Liver (tissue), 9 donors: ENCODE results near the gene QSOX1. TPM values are rescaled to one million over a fixed set of nuclear protein-coding genes. Genes with fewer than 3 reads are reported as not detected.
"Not testable (repeated sequence)": the region's sequence is repeated elsewhere in the genome, so short reads cannot be mapped to it uniquely, and the experiment has no call there.

Source experiments
- DNase-seq: peaks from one replicate; pipeline ENCODE4 v3.0.0-alpha.2; 2017; ENCODE audit warnings: low spot score
- H3K27ac ChIP-seq, 2 donors: one replicate each; pipeline ENCODE4 v1.7.0; 2013; ENCODE audit warnings: inconsistent platforms in 2 of 2, low read length in 2 of 2, control low read depth in 1 of 2, low read depth in 1 of 2, mild to moderate bottlenecking in 1 of 2
- H3K27me3 ChIP-seq, 4 donors: one replicate each; pipeline versions ENCODE4 v1.6.1 to v1.7.0; 2013; ENCODE audit warnings: low read length in 3 of 4, inconsistent platforms in 1 of 4, mild to moderate bottlenecking in 1 of 4, moderate library complexity in 1 of 4; ENCODE audit not compliant: control insufficient read depth in 4 of 4, insufficient read depth in 4 of 4
- H3K36me3 ChIP-seq, 4 donors: one replicate each; pipeline versions ENCODE4 v1.6.1 to v1.7.0; 2013; ENCODE audit warnings: low read length in 3 of 4, mild to moderate bottlenecking in 3 of 4, low read depth in 1 of 4, moderate library complexity in 1 of 4; ENCODE audit not compliant: control insufficient read depth in 4 of 4, insufficient read depth in 3 of 4
- H3K4me1 ChIP-seq, 4 donors: one replicate each; pipeline versions ENCODE4 v1.6.1 to v1.7.0; 2013; ENCODE audit warnings: low read length in 3 of 4, mild to moderate bottlenecking in 3 of 4, moderate library complexity in 1 of 4; ENCODE audit not compliant: control insufficient read depth in 4 of 4, insufficient read depth in 4 of 4
- H3K4me3 ChIP-seq, 3 donors: one replicate each; pipeline versions ENCODE4 v1.6.1 to v1.7.0; 2013; ENCODE audit warnings: low read length in 3 of 3, control low read depth in 1 of 3, low read depth in 1 of 3, mild to moderate bottlenecking in 1 of 3
- H3K9ac ChIP-seq, 2 donors: one replicate each; pipeline ENCODE4 v1.7.0; 2013; ENCODE audit warnings: low read length in 2 of 2, mild to moderate bottlenecking in 2 of 2, moderate library complexity in 2 of 2, control low read depth in 1 of 2, low read depth in 1 of 2
- H3K9me3 ChIP-seq, 4 donors: one replicate each; pipeline versions ENCODE4 v1.6.1 to v1.7.0; 2013; ENCODE audit warnings: low read length in 3 of 4; ENCODE audit not compliant: control insufficient read depth in 4 of 4
- CTCF ChIP-seq: fragments of 150-350 bp; IDR thresholded peaks from 2 replicates; pipeline ENCODE4 v1.5.1; 2017; ENCODE audit warnings: improper control_type of control experiment, low read depth, low read length; ENCODE audit not compliant: missing input control
- EGR1 ChIP-seq, 2 donors: IDR thresholded peaks; 2 replicates each; pipeline ENCODE4 v1.6.1; 2016 to 2018; ENCODE audit warnings: antibody characterized with exemption in 2 of 2, low read depth in 2 of 2
- FOXA1 ChIP-seq: IDR thresholded peaks from 2 replicates; pipeline ENCODE4 v1.6.1; 2016; ENCODE audit warnings: antibody characterized with exemption
- FOXA2 ChIP-seq: IDR thresholded peaks from 2 replicates; pipeline ENCODE4 v1.6.1; 2016; ENCODE audit warnings: antibody characterized with exemption
- HNF4A ChIP-seq, 2 donors: conservative IDR thresholded peaks; 2 replicates each; pipeline ENCODE4 v1.6.1; 2016; ENCODE audit warnings: antibody characterized with exemption in 2 of 2, mild to moderate bottlenecking in 2 of 2
- HNF4G ChIP-seq: IDR thresholded peaks from 2 replicates; pipeline ENCODE4 v1.6.1; 2016; ENCODE audit warnings: antibody characterized with exemption
- JUND ChIP-seq, 2 donors: IDR thresholded peaks; 2 replicates each; pipeline ENCODE4 v1.6.1; 2016; ENCODE audit warnings: antibody characterized with exemption in 2 of 2
- RXRA ChIP-seq, 2 donors: IDR thresholded peaks; 2 replicates each; pipeline ENCODE4 v1.6.1; 2017 to 2018; ENCODE audit warnings: antibody characterized with exemption in 2 of 2, mild to moderate bottlenecking in 1 of 2
- SP1 ChIP-seq: IDR thresholded peaks from 2 replicates; pipeline ENCODE4 v1.6.1; 2018; ENCODE audit warnings: antibody characterized with exemption, mild to moderate bottlenecking
- YY1 ChIP-seq: IDR thresholded peaks from 2 replicates; pipeline ENCODE4 v1.6.1; 2016; ENCODE audit warnings: antibody characterized with exemption, mild to moderate bottlenecking
- WGBS: extraction: QIAGEN DNeasy Blood & Tissue Kit; methylation state at CpG from one replicate; pipeline ENCODE4 v1.1.7; 2013; 5-methylcytosine and 5-hydroxymethylcytosine counted together
- polyA plus RNA-seq, 2 donors: library from polyadenylated mRNA; stranded (reverse) in 1 of 2; unstranded in 1 of 2; fragments of 200-250 nt in 1 of 2; fragments of >200 nt in 1 of 2; fragmentation: Nextera tagmentation in 1 of 2; extraction: Ambion mirVana in 1 of 2; gene quantifications; one replicate each; pipeline versions ENCODE4 v1.2.1 to v1.2.3, GENCODE V29; 2013 to 2015
- total RNA-seq, 2 donors: library from RNA; depleted of rRNA; stranded (reverse); fragments of >200 nt; gene quantifications; one replicate each; pipeline ENCODE4 v1.2.3, GENCODE V29; 2014
- TF ChIP-seq, protein P1 (sequence below): IDR thresholded peaks from 2 replicates; pipeline ENCODE4 v1.6.1; 2016; ENCODE audit warnings: antibody characterized with exemption
- TF ChIP-seq, protein P2 (sequence below): IDR thresholded peaks from 2 replicates; pipeline ENCODE4 v1.6.1; 2016; ENCODE audit warnings: antibody characterized with exemption, mild to moderate bottlenecking
- TF ChIP-seq, protein P3 (sequence below): IDR thresholded peaks from 2 replicates; pipeline ENCODE4 v1.6.1; 2016; ENCODE audit warnings: antibody characterized with exemption
- donor health status: healthy.
- donor health status: healthy.
- donor health status: healthy.
- donor health status: healthy.
- donor health status: healthy.

Gene QSOX1
- total and polyA plus RNA-seq, 4 donors, result 14.3 to 49.2 (median 38.1) TPM

DNA sequence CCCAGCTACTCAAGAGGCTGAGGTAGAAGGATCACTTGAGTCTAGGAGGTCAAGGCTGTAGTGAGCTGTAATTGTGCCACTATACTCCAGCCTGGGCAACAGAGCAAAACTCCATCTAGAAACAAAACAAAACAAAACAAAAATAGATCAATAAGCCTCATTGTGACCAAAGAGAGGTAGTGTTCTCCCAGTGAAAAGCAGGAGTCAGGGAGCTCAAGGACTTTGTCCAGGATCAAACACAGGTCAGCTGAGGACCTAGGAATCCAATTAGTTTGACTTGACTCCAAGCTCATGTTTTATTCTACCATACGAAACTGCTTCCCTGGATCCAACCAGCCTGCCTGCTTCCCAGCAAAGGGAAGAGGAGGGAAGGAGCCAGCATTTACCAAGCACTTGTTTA is 21.5 kb upstream of the QSOX1 start:
- Histone ChIP-seq H3K27ac (no peak overlapping the region), H3K9ac (no peak overlapping the region), H3K27me3 (peaks cover 0 to 2% (median 0%) of the 10 kb centered on the region in 4 donors), H3K36me3 (no peaks in the 10 kb centered on the region), H3K4me1 (peaks cover 0 to 6% (median 3%) of the 10 kb centered on the region in 4 donors), H3K4me3 (no peak overlapping the region), H3K9me3 (no peaks in the 10 kb centered on the region)
- WGBS, result 36% methylated on average over 1 of the region's 1 CpG
- DNase-seq, result no peak
- no peak for TF ChIP-seq JUND (IDR thresholded peaks at IDR 0.05)
- peak; percentile 58 for TF ChIP-seq HNF4G
- TF ChIP-seq SP1, result peak; percentile 69
- no peak for TF ChIP-seq YY1
- TF ChIP-seq, protein P1, sequence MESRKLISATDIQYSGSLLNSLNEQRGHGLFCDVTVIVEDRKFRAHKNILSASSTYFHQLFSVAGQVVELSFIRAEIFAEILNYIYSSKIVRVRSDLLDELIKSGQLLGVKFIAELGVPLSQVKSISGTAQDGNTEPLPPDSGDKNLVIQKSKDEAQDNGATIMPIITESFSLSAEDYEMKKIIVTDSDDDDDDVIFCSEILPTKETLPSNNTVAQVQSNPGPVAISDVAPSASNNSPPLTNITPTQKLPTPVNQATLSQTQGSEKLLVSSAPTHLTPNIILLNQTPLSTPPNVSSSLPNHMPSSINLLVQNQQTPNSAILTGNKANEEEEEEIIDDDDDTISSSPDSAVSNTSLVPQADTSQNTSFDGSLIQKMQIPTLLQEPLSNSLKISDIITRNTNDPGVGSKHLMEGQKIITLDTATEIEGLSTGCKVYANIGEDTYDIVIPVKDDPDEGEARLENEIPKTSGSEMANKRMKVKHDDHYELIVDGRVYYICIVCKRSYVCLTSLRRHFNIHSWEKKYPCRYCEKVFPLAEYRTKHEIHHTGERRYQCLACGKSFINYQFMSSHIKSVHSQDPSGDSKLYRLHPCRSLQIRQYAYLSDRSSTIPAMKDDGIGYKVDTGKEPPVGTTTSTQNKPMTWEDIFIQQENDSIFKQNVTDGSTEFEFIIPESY, result no peak
- TF ChIP-seq HNF4A (conservative IDR thresholded peaks at IDR 0.05), result peak; percentile 78 to 88
- TF ChIP-seq RXRA (IDR thresholded peaks at IDR 0.05), result peak; percentile 71 to 89
- no peak for TF ChIP-seq FOXA1

- not testable (repeated sequence) for H3K36me3 ChIP-seq
Measured at GRCh38 chr1:180133688-180134087, 21.0 kb upstream of the QSOX1 start.

DNA sequence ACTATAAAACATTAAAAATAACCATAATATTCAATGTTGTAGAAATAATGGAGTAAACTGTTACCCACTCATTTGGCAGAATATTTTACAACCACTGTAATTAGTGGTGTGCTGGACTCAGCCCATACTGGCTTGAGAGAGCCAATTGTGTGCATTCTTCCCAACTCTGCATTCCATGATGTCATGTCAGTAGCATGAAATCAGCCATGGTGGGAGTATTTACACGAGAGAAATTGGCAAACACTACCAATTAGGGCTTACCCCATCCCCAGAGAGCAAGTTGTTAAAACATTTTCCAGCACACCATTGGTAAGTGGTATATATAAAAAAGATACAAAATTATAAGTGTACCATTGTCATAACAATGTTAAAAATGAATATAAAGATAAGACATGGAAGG is 19.1 kb upstream of the QSOX1 start:
- peaks cover 0 to 6% (median 0%) of the 10 kb centered on the region in 4 donors for H3K27me3 ChIP-seq
- TF ChIP-seq, protein P2, sequence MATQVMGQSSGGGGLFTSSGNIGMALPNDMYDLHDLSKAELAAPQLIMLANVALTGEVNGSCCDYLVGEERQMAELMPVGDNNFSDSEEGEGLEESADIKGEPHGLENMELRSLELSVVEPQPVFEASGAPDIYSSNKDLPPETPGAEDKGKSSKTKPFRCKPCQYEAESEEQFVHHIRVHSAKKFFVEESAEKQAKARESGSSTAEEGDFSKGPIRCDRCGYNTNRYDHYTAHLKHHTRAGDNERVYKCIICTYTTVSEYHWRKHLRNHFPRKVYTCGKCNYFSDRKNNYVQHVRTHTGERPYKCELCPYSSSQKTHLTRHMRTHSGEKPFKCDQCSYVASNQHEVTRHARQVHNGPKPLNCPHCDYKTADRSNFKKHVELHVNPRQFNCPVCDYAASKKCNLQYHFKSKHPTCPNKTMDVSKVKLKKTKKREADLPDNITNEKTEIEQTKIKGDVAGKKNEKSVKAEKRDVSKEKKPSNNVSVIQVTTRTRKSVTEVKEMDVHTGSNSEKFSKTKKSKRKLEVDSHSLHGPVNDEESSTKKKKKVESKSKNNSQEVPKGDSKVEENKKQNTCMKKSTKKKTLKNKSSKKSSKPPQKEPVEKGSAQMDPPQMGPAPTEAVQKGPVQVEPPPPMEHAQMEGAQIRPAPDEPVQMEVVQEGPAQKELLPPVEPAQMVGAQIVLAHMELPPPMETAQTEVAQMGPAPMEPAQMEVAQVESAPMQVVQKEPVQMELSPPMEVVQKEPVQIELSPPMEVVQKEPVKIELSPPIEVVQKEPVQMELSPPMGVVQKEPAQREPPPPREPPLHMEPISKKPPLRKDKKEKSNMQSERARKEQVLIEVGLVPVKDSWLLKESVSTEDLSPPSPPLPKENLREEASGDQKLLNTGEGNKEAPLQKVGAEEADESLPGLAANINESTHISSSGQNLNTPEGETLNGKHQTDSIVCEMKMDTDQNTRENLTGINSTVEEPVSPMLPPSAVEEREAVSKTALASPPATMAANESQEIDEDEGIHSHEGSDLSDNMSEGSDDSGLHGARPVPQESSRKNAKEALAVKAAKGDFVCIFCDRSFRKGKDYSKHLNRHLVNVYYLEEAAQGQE, result no peak
- no peak for TF ChIP-seq FOXA2
- TF ChIP-seq CTCF, result no peak
- TF ChIP-seq, protein P3, sequence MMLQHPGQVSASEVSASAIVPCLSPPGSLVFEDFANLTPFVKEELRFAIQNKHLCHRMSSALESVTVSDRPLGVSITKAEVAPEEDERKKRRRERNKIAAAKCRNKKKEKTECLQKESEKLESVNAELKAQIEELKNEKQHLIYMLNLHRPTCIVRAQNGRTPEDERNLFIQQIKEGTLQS, result no peak
- TF ChIP-seq RXRA (IDR thresholded peaks at IDR 0.05), result no peak
- no peak for TF ChIP-seq SP1
- no peak for TF ChIP-seq JUND (IDR thresholded peaks at IDR 0.05)
- TF ChIP-seq EGR1 (IDR thresholded peaks at IDR 0.05; ENCODE audit: low read depth in 2 of 2), result no peak
- TF ChIP-seq HNF4A (conservative IDR thresholded peaks at IDR 0.05), result no peak
- H3K4me1 ChIP-seq, result peaks cover 0 to 6% (median 3%) of the 10 kb centered on the region in 4 donors
- 56% methylated on average over 1 of the region's 1 CpG for WGBS
- no peak for DNase-seq
- no peak overlapping the region for H3K9ac ChIP-seq
- H3K9me3 ChIP-seq, result no peaks in the 10 kb centered on the region
- H3K36me3 ChIP-seq, result no peaks in the 10 kb centered on the region
- H3K4me3 ChIP-seq, result no peak overlapping the region
- no peak overlapping the region for H3K27ac ChIP-seq

More at GRCh38 chr1:180133688-180134087, 21.0 kb upstream of the QSOX1 start:
- H3K4me1 ChIP-seq, DNase-seq, H3K27ac ChIP-seq, H3K27me3 ChIP-seq, H3K9me3 ChIP-seq, H3K4me3 ChIP-seq, H3K9ac ChIP-seq: not testable (repeated sequence)
- WGBS, result 92% methylated on average over 9 of the region's 9 CpGs
